Measurements from ENCODE around the gene DOC2B. TPM values are rescaled to one million over a fixed set of nuclear protein-coding genes. Genes with fewer than 3 reads are reported as not detected.
"Not testable (repeated sequence)": the region's sequence is repeated elsewhere in the genome, so short reads cannot be mapped to it uniquely, and the experiment has no call there.

DOC2B gene
- total and polyA plus RNA-seq, 8 donors: 2.4 to 6.9 (median 3.4) TPM

DNA sequence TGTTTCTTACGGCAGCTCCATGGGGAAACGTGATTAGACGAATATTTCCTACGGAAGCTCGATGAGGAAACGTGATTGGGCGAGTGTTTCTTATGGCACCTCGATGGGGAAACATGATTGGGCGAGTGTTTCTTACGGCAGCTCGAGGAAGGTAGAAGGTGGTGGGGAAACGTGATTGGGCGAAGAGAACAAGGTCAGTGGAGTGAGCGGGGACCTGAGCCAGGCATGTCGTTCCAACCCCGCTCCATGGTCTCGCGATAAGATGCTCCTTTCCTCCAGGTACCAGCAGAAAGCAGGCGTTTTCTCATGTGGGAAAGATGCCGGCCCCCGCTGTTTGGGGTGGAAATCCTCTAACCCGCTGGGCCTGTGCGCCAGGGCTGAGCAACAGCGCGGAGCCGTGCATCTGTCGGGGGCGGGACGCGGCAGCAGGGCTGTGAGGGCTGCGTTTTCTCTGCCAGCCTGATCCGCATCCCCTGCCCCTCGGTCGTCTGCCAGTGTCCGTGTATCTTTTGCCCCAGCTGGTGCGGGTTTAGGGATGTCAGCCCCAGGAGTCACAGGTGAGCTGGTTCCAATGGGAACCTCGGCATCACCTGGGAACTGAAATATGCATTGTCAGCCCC is 25.6 kb upstream of the DOC2B start:
- intact Hi-C loops (cut with DNase I): no loop called here
- H3K4me3 ChIP-seq: no peak overlapping the region

GRCh38 chr17:206484-206883 is 25.0 kb upstream of the DOC2B start:
- H3K27ac ChIP-seq; DNase-seq; H3K4me3 ChIP-seq; ATAC-seq; H3K9me3 ChIP-seq; H3K36me3 ChIP-seq; H3K27me3 ChIP-seq; H3K4me1 ChIP-seq; intact Hi-C loops (cut with DNase I): not testable (repeated sequence)

More for the DNA sequence above, 25.6 kb upstream of the DOC2B start:
- DNase-seq (no peak), ATAC-seq (no peak)
- H3K27me3 ChIP-seq: peaks cover 0 to 9% of the 10 kb centered on the region in 2 donors
- no peaks in the 10 kb centered on the region for H3K4me1 ChIP-seq
- TF ChIP-seq, protein P1, sequence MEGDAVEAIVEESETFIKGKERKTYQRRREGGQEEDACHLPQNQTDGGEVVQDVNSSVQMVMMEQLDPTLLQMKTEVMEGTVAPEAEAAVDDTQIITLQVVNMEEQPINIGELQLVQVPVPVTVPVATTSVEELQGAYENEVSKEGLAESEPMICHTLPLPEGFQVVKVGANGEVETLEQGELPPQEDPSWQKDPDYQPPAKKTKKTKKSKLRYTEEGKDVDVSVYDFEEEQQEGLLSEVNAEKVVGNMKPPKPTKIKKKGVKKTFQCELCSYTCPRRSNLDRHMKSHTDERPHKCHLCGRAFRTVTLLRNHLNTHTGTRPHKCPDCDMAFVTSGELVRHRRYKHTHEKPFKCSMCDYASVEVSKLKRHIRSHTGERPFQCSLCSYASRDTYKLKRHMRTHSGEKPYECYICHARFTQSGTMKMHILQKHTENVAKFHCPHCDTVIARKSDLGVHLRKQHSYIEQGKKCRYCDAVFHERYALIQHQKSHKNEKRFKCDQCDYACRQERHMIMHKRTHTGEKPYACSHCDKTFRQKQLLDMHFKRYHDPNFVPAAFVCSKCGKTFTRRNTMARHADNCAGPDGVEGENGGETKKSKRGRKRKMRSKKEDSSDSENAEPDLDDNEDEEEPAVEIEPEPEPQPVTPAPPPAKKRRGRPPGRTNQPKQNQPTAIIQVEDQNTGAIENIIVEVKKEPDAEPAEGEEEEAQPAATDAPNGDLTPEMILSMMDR (IDR thresholded peaks at IDR 0.05): no peak
- H3K36me3 ChIP-seq: no peaks in the 10 kb centered on the region
- H3K9me3 ChIP-seq: no peaks in the 10 kb centered on the region
- no peak overlapping the region for H3K27ac ChIP-seq

- ATAC-seq (no peak), DNase-seq (no peak)
- Histone ChIP-seq H3K9me3 (no peaks in the 10 kb centered on the region), H3K27ac (no peak overlapping the region), H3K27me3 (peaks cover 0 to 9% of the 10 kb centered on the region in 2 donors), H3K4me1 (no peaks in the 10 kb centered on the region), H3K4me3 (no peak overlapping the region), H3K36me3 (no peaks in the 10 kb centered on the region)
- intact Hi-C loops (cut with DNase I): no loop called here
- TF ChIP-seq, protein P1 (IDR thresholded peaks at IDR 0.05): no peak
Measured at GRCh38 chr17:205817-206216, 24.4 kb upstream of the DOC2B start.

- Histone ChIP-seq H3K27me3 (peaks cover 0 to 9% of the 10 kb centered on the region in 2 donors), H3K9me3 (no peaks in the 10 kb centered on the region), H3K4me3 (no peak overlapping the region), H3K27ac (no peak overlapping the region), H3K36me3 (no peaks in the 10 kb centered on the region), H3K4me1 (peaks cover 1 to 4% of the 10 kb centered on the region in 2 donors)
- no peak for DNase-seq
- TF ChIP-seq, protein P1 (IDR thresholded peaks at IDR 0.05): no peak
- no peak for ATAC-seq
- intact Hi-C loops (cut with DNase I): no loop called here
Measured at GRCh38 chr17:205148-205669, 23.8 kb upstream of the DOC2B start.

DNA sequence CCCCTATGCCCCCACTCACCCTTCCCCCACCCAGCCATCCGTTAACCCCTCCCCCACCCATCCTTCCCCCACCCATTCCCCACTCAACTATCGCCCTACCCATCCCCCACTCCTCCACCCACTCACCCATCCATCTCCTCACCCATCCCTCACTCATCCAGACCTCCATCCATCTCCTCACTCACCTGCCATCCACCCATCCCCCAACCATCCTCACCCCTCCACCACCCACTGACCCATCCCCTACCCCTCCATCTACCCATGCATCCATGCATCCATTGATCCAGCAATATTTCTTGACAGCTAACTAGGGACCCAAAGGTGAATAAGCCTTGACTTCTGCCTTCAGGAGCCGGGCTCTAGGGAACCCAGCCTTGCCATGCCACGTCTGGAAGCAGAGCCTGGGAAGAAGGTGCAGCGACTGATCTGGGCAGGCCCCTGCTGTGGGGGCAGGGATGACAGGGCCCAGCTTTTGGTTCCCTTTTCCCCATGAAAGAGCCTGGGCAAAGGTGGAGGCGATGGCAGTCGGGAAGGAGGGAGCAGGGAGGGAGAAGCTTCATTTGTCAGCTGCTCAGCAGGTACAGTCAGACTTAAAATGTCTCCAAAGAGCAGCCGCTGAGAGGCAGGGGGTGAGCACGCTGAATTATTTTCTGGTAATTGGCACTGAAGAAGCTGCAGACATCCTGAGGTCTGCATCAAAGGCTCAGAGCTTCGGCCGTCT is 23.1 kb upstream of the DOC2B start:
- intact Hi-C loops (cut with DNase I): no loop called here
- peaks cover 0 to 9% of the 10 kb centered on the region in 2 donors for H3K27me3 ChIP-seq
- ATAC-seq: no peak

More for the DNA sequence above, 23.1 kb upstream of the DOC2B start:
- Histone ChIP-seq H3K4me1 (peaks cover 8 to 10% of the 10 kb centered on the region in 2 donors), H3K27ac (no peak overlapping the region), H3K4me3 (no peak overlapping the region), H3K9me3 (no peaks in the 10 kb centered on the region), H3K36me3 (no peaks in the 10 kb centered on the region)
- TF ChIP-seq, protein P1 (IDR thresholded peaks at IDR 0.05): no peak
- no peak for DNase-seq

All from left lung (tissue), 10 donors.